Liver (tissue), 9 donors: ENCODE measurements around the gene CHIC2. TPM values are rescaled to one million over a fixed set of nuclear protein-coding genes. Genes with fewer than 3 reads are reported as not detected.

Experiments
- DNase-seq: peaks from one replicate; pipeline ENCODE4 v3.0.0-alpha.2; 2017; ENCODE audit warnings: low spot score
- H3K27ac ChIP-seq, 2 donors: one replicate each; pipeline ENCODE4 v1.7.0; 2013; ENCODE audit warnings: inconsistent platforms in 2 of 2, low read length in 2 of 2, control low read depth in 1 of 2, low read depth in 1 of 2, mild to moderate bottlenecking in 1 of 2
- H3K27me3 ChIP-seq, 4 donors: one replicate each; pipeline versions ENCODE4 v1.6.1 to v1.7.0; 2013; ENCODE audit warnings: low read length in 3 of 4, inconsistent platforms in 1 of 4, mild to moderate bottlenecking in 1 of 4, moderate library complexity in 1 of 4; ENCODE audit not compliant: control insufficient read depth in 4 of 4, insufficient read depth in 4 of 4
- H3K36me3 ChIP-seq, 4 donors: one replicate each; pipeline versions ENCODE4 v1.6.1 to v1.7.0; 2013; ENCODE audit warnings: low read length in 3 of 4, mild to moderate bottlenecking in 3 of 4, low read depth in 1 of 4, moderate library complexity in 1 of 4; ENCODE audit not compliant: control insufficient read depth in 4 of 4, insufficient read depth in 3 of 4
- H3K4me1 ChIP-seq, 4 donors: one replicate each; pipeline versions ENCODE4 v1.6.1 to v1.7.0; 2013; ENCODE audit warnings: low read length in 3 of 4, mild to moderate bottlenecking in 3 of 4, moderate library complexity in 1 of 4; ENCODE audit not compliant: control insufficient read depth in 4 of 4, insufficient read depth in 4 of 4
- H3K4me3 ChIP-seq, 3 donors: one replicate each; pipeline versions ENCODE4 v1.6.1 to v1.7.0; 2013; ENCODE audit warnings: low read length in 3 of 3, control low read depth in 1 of 3, low read depth in 1 of 3, mild to moderate bottlenecking in 1 of 3
- H3K9ac ChIP-seq, 2 donors: one replicate each; pipeline ENCODE4 v1.7.0; 2013; ENCODE audit warnings: low read length in 2 of 2, mild to moderate bottlenecking in 2 of 2, moderate library complexity in 2 of 2, control low read depth in 1 of 2, low read depth in 1 of 2
- H3K9me3 ChIP-seq, 4 donors: one replicate each; pipeline versions ENCODE4 v1.6.1 to v1.7.0; 2013; ENCODE audit warnings: low read length in 3 of 4; ENCODE audit not compliant: control insufficient read depth in 4 of 4
- ATF3 ChIP-seq: IDR thresholded peaks from 2 replicates; pipeline ENCODE4 v1.6.1; 2016; ENCODE audit warnings: antibody characterized with exemption
- FOXA1 ChIP-seq: IDR thresholded peaks from 2 replicates; pipeline ENCODE4 v1.6.1; 2016; ENCODE audit warnings: antibody characterized with exemption
- GABPA ChIP-seq, 2 donors: IDR thresholded peaks in 1 of 2; conservative IDR thresholded peaks in 1 of 2; 2 replicates each; pipeline ENCODE4 v1.6.1; 2016; ENCODE audit warnings: antibody characterized with exemption in 2 of 2, mild to moderate bottlenecking in 1 of 2, moderate library complexity in 1 of 2
- RAD21 ChIP-seq, 2 donors: IDR thresholded peaks; 2 replicates each; pipeline ENCODE4 v1.6.1; 2016; ENCODE audit warnings: antibody characterized with exemption in 2 of 2, mild to moderate bottlenecking in 2 of 2
- REST ChIP-seq: IDR thresholded peaks from 2 replicates; pipeline ENCODE4 v1.6.1; 2016; ENCODE audit warnings: antibody characterized with exemption, mild to moderate bottlenecking
- SP1 ChIP-seq: IDR thresholded peaks from 2 replicates; pipeline ENCODE4 v1.6.1; 2018; ENCODE audit warnings: antibody characterized with exemption, mild to moderate bottlenecking
- TAF1 ChIP-seq: conservative IDR thresholded peaks from 2 replicates; pipeline ENCODE4 v1.6.1; 2016; ENCODE audit warnings: antibody characterized with exemption, mild to moderate bottlenecking
- YY1 ChIP-seq: IDR thresholded peaks from 2 replicates; pipeline ENCODE4 v1.6.1; 2016; ENCODE audit warnings: antibody characterized with exemption, mild to moderate bottlenecking
- WGBS: extraction: QIAGEN DNeasy Blood & Tissue Kit; methylation state at CpG from one replicate; pipeline ENCODE4 v1.1.7; 2013; 5-methylcytosine and 5-hydroxymethylcytosine counted together
- polyA plus RNA-seq, 2 donors: library from polyadenylated mRNA; stranded (reverse) in 1 of 2; unstranded in 1 of 2; fragments of 200-250 nt in 1 of 2; fragments of >200 nt in 1 of 2; fragmentation: Nextera tagmentation in 1 of 2; extraction: Ambion mirVana in 1 of 2; gene quantifications; one replicate each; pipeline versions ENCODE4 v1.2.1 to v1.2.3, GENCODE V29; 2013 to 2015
- total RNA-seq, 2 donors: library from RNA; depleted of rRNA; stranded (reverse); fragments of >200 nt; gene quantifications; one replicate each; pipeline ENCODE4 v1.2.3, GENCODE V29; 2014
- TF ChIP-seq, protein P1 (sequence below): IDR thresholded peaks from 2 replicates; pipeline ENCODE4 v1.6.1; 2016; ENCODE audit warnings: antibody characterized with exemption
- donor health status: healthy.
- donor health status: healthy.
- donor health status: healthy.
- donor health status: healthy.
- donor health status: healthy.

CHIC2 gene
- total and polyA plus RNA-seq, 4 donors: 9.3 to 26.2 (median 18.4) TPM

GRCh38 chr4:54060116-54060515 lies 4.3 kb downstream of the CHIC2 start:
- H3K36me3 ChIP-seq: peaks cover 0 to 2% (median 0%) of the 10 kb centered on the region in 4 donors
- 54% methylated on average over 2 of the region's 2 CpGs for WGBS
- H3K27me3 ChIP-seq: no peaks in the 10 kb centered on the region
- H3K9ac ChIP-seq: no peak overlapping the region
- no peak overlapping the region for H3K4me3 ChIP-seq
- TF ChIP-seq, protein P1, sequence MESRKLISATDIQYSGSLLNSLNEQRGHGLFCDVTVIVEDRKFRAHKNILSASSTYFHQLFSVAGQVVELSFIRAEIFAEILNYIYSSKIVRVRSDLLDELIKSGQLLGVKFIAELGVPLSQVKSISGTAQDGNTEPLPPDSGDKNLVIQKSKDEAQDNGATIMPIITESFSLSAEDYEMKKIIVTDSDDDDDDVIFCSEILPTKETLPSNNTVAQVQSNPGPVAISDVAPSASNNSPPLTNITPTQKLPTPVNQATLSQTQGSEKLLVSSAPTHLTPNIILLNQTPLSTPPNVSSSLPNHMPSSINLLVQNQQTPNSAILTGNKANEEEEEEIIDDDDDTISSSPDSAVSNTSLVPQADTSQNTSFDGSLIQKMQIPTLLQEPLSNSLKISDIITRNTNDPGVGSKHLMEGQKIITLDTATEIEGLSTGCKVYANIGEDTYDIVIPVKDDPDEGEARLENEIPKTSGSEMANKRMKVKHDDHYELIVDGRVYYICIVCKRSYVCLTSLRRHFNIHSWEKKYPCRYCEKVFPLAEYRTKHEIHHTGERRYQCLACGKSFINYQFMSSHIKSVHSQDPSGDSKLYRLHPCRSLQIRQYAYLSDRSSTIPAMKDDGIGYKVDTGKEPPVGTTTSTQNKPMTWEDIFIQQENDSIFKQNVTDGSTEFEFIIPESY: no peak
- TF ChIP-seq SP1: no peak
- no peak for TF ChIP-seq GABPA (IDR thresholded peaks at IDR 0.05 in 1 of 2, conservative IDR thresholded peaks at IDR 0.05 in 1 of 2)
- no peak for TF ChIP-seq REST
- no peak for TF ChIP-seq ATF3
- TF ChIP-seq TAF1: no peak
- H3K9me3 ChIP-seq: no peaks in the 10 kb centered on the region
- no peak for DNase-seq
- peaks cover 8 to 61% (median 42%) of the 10 kb centered on the region in 4 donors for H3K4me1 ChIP-seq
- no peak overlapping the region for H3K27ac ChIP-seq

- H3K9me3 ChIP-seq: no peaks in the 10 kb centered on the region
- no peaks in the 10 kb centered on the region for H3K27me3 ChIP-seq
- H3K9ac ChIP-seq: no peak overlapping the region
- H3K4me3 ChIP-seq: no peak overlapping the region
- no peaks in the 10 kb centered on the region for H3K36me3 ChIP-seq
- no peak overlapping the region for H3K27ac ChIP-seq
- TF ChIP-seq REST (no peak), SP1 (no peak), TAF1 (no peak), FOXA1 (no peak), RAD21 (IDR thresholded peaks at IDR 0.05) (no peak), YY1 (no peak), GABPA (IDR thresholded peaks at IDR 0.05 in 1 of 2, conservative IDR thresholded peaks at IDR 0.05 in 1 of 2) (no peak)
- TF ChIP-seq, protein P1: no peak
- no peak for DNase-seq
- 72% methylated on average over 3 of the region's 3 CpGs for WGBS
- H3K4me1 ChIP-seq: peaks cover 9 to 73% (median 49%) of the 10 kb centered on the region in 4 donors
These were observed 6.2 kb downstream of the CHIC2 start for GRCh38 chr4:54058171-54058570.
